Upper lobe of left lung (tissue), 6 donors: ENCODE results near the gene CDK15. TPM values are rescaled to one million over a fixed set of nuclear protein-coding genes. Genes with fewer than 3 reads are reported as not detected.

ENCODE experiments used
- ATAC-seq, 2 donors: fragments of 200-7000 bp; cut with Tn5 transposase; one replicate each; pipeline ENCODE4 v1.9.1; 2022; ENCODE audit warnings: mild to moderate bottlenecking in 2 of 2, moderate library complexity in 2 of 2; ENCODE audit not compliant: low FRiP score in 2 of 2
- DNase-seq, 2 donors: peaks; one replicate each; pipeline ENCODE4 v3.0.0-alpha.2; 2019 to 2020
- H3K27ac ChIP-seq, 4 donors: fragments of 200-600 bp; sonication (generic); one replicate each; pipeline ENCODE4 v1.5.1; 2016 to 2019
- H3K27me3 ChIP-seq, 4 donors: fragments of 200-600 bp; sonication (generic); one replicate each; pipeline ENCODE4 v1.5.1; 2017 to 2019
- H3K36me3 ChIP-seq, 4 donors: fragments of 200-600 bp; sonication (generic); one replicate each; pipeline ENCODE4 v1.5.1; 2016 to 2019
- H3K4me1 ChIP-seq, 4 donors: fragments of 200-600 bp; sonication (generic); one replicate each; pipeline ENCODE4 v1.5.1; 2018 to 2019
- H3K4me3 ChIP-seq, 4 donors: fragments of 200-600 bp; sonication (generic); one replicate each; pipeline ENCODE4 v1.5.1; 2017 to 2019; ENCODE audit warnings: mild to moderate bottlenecking in 2 of 4, moderate library complexity in 1 of 4
- H3K9me3 ChIP-seq, 4 donors: fragments of 200-600 bp; sonication (generic); one replicate each; pipeline ENCODE4 v1.5.1; 2018 to 2019
- EP300 ChIP-seq, 4 donors: sonication (generic); formaldehyde crosslinking; IDR thresholded peaks; one replicate each; pipeline ENCODE4 v1.5.1; 2017; ENCODE audit warnings: antibody characterized with exemption in 4 of 4, control low read depth in 2 of 4
- POLR2A ChIP-seq, 4 donors: fragments of 450-650 bp; IDR thresholded peaks; one replicate each; pipeline ENCODE4 v1.5.1; 2016 to 2017; ENCODE audit warnings: antibody characterized with exemption in 4 of 4, mild to moderate bottlenecking in 2 of 4
- POLR2AphosphoS5 ChIP-seq, 2 donors: sonication (generic); formaldehyde crosslinking; IDR thresholded peaks; one replicate each; pipeline ENCODE4 v1.5.1; 2017; ENCODE audit warnings: antibody characterized with exemption in 2 of 2
- WGBS, 2 donors: methylation state at CpG; one replicate each; pipeline ENCODE4 v1.1.5; 2017 to 2018; 5-methylcytosine and 5-hydroxymethylcytosine counted together
- total RNA-seq, 6 donors: library from RNA; depleted of rRNA in 4 of 6; stranded (reverse); fragments of >200 nt in 4 of 6; gene quantifications; one replicate each; pipeline versions ENCODE4 v1.1.0 to v1.2.1, GENCODE V29; 2016 to 2021
- TF ChIP-seq, protein P1 (sequence below), 6 experiments: fragments of 450-650 bp in 4 of 6; fragments of 200-600 bp in 2 of 6; sonication (generic) in 2 of 6; IDR thresholded peaks; one replicate each; pipeline ENCODE4 v1.5.1; 2016 to 2019; ENCODE audit warnings: antibody characterized with exemption in 6 of 6
- donor health status: DM: no; HTN: no; CAD: no; lungs with moderate emphysema.
- donor health status: DM: no; HTN: yes; CAD: no; lungs with severe emphysema.

Gene CDK15
- total RNA-seq, 6 donors from 2014 or later: 0.10 to 3.4 (median 1.3) TPM

GRCh38 chr2:201908901-201909300 is 102.6 kb downstream of the CDK15 start:
- no peaks in the 10 kb centered on the region for H3K9me3 ChIP-seq
- H3K4me1 ChIP-seq: peaks cover 0 to 7% (median 0%) of the 10 kb centered on the region in 4 donors
- ATAC-seq (no peak), DNase-seq (no peak)
- no peak overlapping the region for H3K27ac ChIP-seq
- no peaks in the 10 kb centered on the region for H3K27me3 ChIP-seq
- TF ChIP-seq, protein P1, sequence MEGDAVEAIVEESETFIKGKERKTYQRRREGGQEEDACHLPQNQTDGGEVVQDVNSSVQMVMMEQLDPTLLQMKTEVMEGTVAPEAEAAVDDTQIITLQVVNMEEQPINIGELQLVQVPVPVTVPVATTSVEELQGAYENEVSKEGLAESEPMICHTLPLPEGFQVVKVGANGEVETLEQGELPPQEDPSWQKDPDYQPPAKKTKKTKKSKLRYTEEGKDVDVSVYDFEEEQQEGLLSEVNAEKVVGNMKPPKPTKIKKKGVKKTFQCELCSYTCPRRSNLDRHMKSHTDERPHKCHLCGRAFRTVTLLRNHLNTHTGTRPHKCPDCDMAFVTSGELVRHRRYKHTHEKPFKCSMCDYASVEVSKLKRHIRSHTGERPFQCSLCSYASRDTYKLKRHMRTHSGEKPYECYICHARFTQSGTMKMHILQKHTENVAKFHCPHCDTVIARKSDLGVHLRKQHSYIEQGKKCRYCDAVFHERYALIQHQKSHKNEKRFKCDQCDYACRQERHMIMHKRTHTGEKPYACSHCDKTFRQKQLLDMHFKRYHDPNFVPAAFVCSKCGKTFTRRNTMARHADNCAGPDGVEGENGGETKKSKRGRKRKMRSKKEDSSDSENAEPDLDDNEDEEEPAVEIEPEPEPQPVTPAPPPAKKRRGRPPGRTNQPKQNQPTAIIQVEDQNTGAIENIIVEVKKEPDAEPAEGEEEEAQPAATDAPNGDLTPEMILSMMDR (IDR thresholded peaks at IDR 0.05): no peak
- TF ChIP-seq EP300 (IDR thresholded peaks at IDR 0.05) (no peak), POLR2AphosphoS5 (IDR thresholded peaks at IDR 0.05) (no peak), POLR2A (IDR thresholded peaks at IDR 0.05) (no peak)
- H3K4me3 ChIP-seq: no peak overlapping the region
- WGBS, 2 donors: 59 to 71% methylated on average over 2 of the region's 2 CpGs
- H3K36me3 ChIP-seq: no peaks in the 10 kb centered on the region

DNA sequence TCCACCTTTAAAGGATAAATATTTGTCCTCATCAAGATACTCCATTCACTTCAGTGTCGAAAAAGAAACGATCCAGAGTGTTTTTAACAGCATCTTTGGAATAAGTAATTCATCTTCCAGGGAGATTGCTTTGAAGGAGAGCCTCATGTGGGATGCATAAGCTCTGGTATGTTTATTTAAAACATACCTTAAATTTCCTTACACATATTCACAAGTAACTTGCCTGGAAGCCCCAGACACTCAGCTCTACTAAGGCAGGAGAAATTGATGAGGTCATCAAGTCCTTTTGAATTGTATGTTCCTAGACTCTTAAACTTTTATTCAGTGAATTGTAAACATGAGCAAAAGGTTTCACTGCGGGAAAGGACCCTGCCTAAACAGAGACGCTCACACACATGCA is 103.0 kb downstream of the CDK15 start:
- peaks cover 0 to 7% (median 0%) of the 10 kb centered on the region in 4 donors for H3K4me1 ChIP-seq
- H3K27ac ChIP-seq: no peak overlapping the region
- no peaks in the 10 kb centered on the region for H3K36me3 ChIP-seq
- no peaks in the 10 kb centered on the region for H3K9me3 ChIP-seq
- 39 to 47% methylated on average over 4 of the region's 4 CpGs for WGBS, 2 donors
- no peaks in the 10 kb centered on the region for H3K27me3 ChIP-seq
- no peak overlapping the region for H3K4me3 ChIP-seq
- DNase-seq: no peak
- TF ChIP-seq POLR2A (IDR thresholded peaks at IDR 0.05) (no peak), EP300 (IDR thresholded peaks at IDR 0.05) (no peak), POLR2AphosphoS5 (IDR thresholded peaks at IDR 0.05) (no peak)
- TF ChIP-seq, protein P1 (IDR thresholded peaks at IDR 0.05): no peak
- ATAC-seq: no peak

DNA sequence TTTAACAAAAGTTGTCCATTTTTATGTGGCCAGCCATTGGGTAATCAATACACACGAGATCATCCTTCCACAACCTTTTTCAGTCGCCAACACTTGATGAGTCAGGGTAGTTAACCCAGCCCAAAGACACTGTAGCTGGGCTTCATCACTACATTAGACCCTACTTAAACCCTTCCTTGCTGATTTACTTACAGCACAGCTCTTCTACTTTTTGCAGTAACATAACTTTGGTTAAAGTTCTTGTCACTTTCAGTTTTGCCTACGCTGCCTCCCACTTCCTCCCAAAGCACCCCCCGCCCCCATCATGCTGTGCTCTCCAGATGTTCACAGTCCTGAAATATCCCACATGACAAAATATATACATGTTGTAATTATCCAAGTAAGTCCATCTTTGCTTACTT is 103.6 kb downstream of the CDK15 start:
- WGBS, 2 donors: 45 to 48% methylated on average over 4 of the region's 4 CpGs
- Histone ChIP-seq H3K9me3 (no peaks in the 10 kb centered on the region), H3K36me3 (no peaks in the 10 kb centered on the region), H3K4me1 (peaks cover 0 to 7% (median 0%) of the 10 kb centered on the region in 4 donors), H3K4me3 (no peak overlapping the region), H3K27me3 (no peaks in the 10 kb centered on the region), H3K27ac (no peak overlapping the region)
- TF ChIP-seq EP300 (IDR thresholded peaks at IDR 0.05) (no peak), POLR2AphosphoS5 (IDR thresholded peaks at IDR 0.05) (no peak), POLR2A (IDR thresholded peaks at IDR 0.05) (no peak)
- TF ChIP-seq, protein P1 (IDR thresholded peaks at IDR 0.05): no peak
- DNase-seq (no peak), ATAC-seq (peak in 1 of 2 donors; percentile 57)

DNA sequence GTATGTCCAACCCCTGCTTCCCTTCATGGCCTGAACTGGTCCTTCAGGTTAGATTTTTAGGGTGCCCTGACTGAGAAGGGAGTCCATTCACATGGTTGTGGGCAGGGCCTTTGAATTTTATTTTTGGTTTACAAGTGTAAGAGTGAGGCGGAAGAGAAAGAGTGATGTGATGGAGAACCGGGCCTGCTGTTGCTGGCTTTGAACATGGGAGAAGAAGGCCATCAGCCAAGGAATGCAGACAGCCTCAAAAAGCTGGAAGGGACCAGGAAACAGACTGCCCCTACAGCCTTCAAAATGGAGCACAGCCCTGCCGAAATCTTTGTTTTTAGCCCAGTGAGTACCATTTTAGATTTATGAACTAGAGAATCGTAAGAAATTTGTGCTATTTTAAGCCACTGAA is 105.0 kb downstream of the CDK15 start:
- no peak for ATAC-seq

DNA sequence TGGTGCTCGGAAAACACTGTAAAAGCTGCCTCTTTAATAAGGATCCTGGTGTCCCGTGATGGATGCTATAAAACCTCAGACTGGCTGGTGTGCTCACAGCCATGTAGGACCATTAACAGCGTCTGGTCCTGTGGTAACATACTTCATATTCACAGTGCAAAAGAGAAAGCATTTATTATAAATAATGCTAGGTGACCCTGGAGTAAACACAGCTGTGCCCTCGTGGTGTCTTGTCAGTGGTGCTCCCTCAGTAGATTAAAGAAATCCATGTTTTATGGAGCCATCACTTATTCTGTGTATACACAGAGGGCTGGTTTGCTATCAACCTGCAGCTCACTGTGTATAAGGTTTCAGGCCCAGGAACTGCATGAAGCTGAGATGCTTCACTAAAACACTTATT is 106.9 kb downstream of the CDK15 start:
- TF ChIP-seq POLR2A (IDR thresholded peaks at IDR 0.05): no peak
- TF ChIP-seq EP300 (IDR thresholded peaks at IDR 0.05): no peak
- no peak for TF ChIP-seq POLR2AphosphoS5 (IDR thresholded peaks at IDR 0.05)
- TF ChIP-seq, protein P1 (IDR thresholded peaks at IDR 0.05): no peak
- no peaks in the 10 kb centered on the region for H3K9me3 ChIP-seq
- peaks cover 0 to 7% (median 0%) of the 10 kb centered on the region in 4 donors for H3K4me1 ChIP-seq
- H3K27ac ChIP-seq: no peak overlapping the region
- WGBS, 2 donors: 63 to 73% methylated on average over 4 of the region's 4 CpGs
- H3K36me3 ChIP-seq: no peaks in the 10 kb centered on the region
- DNase-seq: no peak
- H3K27me3 ChIP-seq: no peaks in the 10 kb centered on the region
- H3K4me3 ChIP-seq: no peak overlapping the region
- ATAC-seq: no peak

More for the DNA sequence above, 105.0 kb downstream of the CDK15 start:
- Histone ChIP-seq H3K9me3 (no peaks in the 10 kb centered on the region), H3K27ac (no peak overlapping the region), H3K36me3 (no peaks in the 10 kb centered on the region), H3K4me1 (peaks cover 0 to 7% (median 0%) of the 10 kb centered on the region in 4 donors), H3K27me3 (no peaks in the 10 kb centered on the region), H3K4me3 (no peak overlapping the region)
- TF ChIP-seq POLR2A (IDR thresholded peaks at IDR 0.05): no peak
- TF ChIP-seq, protein P1 (IDR thresholded peaks at IDR 0.05): no peak
- TF ChIP-seq POLR2AphosphoS5 (IDR thresholded peaks at IDR 0.05): no peak
- no peak for TF ChIP-seq EP300 (IDR thresholded peaks at IDR 0.05)
- no peak for DNase-seq
- WGBS, 2 donors: 77 to 79% methylated on average over 4 of the region's 4 CpGs
